ENCODE data around the gene ACSL5.
"Not testable (repeated sequence)": the region's sequence is repeated elsewhere in the genome, so short reads cannot be mapped to it uniquely, and the experiment has no call there.

The ACSL5 gene

DNA sequence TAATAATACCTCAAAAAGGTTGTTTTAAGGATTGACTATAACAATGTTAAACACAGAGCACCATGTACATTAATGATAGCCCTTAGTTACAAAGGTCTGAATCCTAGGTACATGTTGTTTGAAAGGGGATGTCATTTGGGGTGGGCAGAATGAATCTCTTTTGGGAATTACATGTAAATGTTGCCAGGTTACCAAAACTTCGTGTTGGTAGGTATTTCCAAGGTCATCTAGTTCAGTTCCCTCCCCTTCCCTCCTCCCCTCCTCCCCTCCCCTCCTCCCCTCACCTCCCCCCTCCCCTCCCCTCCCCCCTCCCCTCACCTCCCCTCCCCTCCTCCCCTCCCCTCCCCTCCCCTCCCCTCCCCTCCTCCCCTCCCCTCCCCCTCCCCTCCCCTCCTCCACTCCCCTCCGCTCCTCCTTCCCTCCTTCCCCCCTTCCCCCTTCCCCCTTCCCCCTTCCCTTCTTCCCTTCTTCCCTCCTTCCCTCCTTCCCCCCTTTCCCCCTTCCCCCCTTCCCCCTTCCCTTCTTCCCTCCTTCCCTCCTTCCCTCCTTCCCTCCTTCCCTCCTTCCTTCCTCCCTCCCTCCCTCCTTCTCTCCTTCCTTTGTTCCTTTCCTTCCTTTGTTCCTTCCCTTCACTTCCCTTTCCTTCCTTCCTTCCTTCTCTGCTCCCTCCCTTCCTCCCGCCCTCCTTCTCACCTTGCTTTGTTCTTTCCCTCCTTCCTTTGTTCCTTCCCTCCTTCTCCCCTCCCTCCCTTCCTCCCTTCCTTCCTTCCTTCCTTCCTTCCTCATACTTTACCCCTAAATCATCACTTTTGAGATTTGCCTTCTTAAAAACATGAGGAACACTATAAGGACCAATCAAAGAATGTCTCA lies 81.2 kb downstream of the ACSL5 start:
- in situ Hi-C loops (cut with MboI; ENCODE audit: low sequenced_read_pairs), result no loop called here

DNA sequence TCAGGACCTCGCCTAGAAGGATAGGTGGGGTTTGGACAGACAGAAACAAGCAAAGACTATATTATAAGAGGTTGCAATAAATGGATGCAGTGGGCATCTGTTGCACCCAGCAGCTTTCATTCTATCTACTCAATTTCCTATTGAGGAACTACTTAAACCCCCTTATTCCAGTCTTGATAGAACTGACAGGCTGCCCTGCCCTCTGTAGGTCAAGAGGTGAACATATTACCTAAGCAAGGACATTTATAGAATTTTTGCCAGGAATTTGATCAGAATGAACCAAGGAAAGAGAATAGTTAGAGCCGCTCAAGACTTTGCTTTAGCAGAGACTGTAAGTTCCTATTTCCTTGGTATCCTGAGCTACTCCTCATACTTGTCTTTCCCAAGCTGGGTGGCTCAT lies 82.6 kb downstream of the ACSL5 start:
- in situ Hi-C loops (cut with MboI; ENCODE audit: low sequenced_read_pairs), result no loop called here

DNA sequence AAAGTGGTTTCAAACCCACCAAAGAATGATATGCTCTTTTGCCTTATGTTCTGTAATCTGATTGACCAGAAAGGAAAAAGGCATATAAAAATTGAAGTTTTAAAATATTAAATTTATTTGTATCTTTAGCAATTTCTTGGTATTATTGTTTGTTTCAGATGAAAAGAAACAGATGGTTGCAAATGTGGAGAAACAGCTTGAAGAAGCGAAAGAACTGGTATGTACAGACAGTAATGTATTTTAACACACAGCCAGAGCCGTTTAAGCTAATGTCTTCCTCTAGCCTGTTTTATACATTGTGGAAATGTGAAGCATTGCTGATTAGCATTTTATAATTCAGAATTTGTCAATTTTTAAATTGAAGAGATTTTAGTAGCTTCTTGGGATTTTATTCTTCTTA lies 86.5 kb downstream of the ACSL5 start:
- in situ Hi-C loops (cut with MboI; ENCODE audit: low sequenced_read_pairs), result no loop called here

DNA sequence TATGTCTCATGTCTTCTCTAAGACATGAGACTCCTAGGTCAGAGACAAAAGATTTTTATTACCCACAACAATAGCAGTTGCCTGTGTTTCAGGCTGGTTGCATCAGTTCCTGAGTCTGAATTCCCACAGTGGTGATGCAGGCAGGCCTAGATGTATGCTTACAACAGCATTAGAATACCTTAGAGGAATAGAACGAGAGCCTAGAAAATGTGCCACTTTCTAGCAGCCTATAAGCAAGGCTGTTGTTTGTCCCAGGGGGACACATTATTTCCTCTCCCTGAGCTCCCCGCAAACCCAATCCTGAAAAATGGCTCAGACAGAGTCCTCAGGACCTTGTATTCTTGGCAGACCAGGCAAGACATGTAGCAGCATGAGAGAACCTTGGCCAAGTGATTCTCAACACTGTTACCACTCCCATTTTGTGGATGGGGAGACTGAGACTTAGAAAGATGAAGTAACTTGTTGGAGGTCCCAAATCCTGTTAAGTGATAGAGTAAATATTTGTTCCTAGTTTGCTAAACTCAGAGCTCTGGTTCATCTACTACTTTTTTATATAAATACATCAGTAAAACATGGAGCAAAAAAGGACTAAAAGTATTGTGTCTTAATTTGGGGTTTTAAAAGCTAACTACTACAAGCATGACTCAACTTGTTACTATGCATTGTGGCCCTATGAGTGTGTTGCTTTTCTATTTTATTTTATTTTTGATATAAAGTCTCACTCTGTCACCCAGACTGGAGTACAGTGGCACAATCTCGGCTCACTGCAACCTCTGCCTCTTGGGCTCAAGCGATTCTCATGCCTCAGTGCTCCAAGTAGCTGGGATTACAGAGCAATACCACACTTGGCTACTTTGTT lies 87.3 kb downstream of the ACSL5 start:
- in situ Hi-C loops (cut with MboI; ENCODE audit: low sequenced_read_pairs), result no loop called here

DNA sequence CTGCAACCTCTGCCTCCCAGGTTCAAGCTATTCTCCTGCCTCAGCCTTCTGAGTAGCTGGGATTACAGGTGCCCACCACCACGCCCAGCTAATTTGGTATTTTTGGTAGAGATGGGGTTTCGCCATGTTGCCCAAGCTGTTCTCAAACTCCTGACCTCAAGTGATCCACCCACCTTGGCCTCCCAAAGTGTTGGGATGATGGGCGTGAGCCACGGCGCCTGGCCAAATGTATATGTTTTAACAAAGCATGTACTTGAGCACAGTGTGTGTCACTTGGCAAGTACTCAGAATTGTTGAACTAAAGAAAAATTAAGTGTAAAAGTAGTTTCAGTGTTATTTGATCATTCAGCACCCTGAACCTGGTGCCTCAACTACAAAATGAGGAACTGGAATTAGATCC lies 90.2 kb downstream of the ACSL5 start:
- in situ Hi-C loops (cut with MboI; ENCODE audit: low sequenced_read_pairs), result not testable (repeated sequence)

DNA sequence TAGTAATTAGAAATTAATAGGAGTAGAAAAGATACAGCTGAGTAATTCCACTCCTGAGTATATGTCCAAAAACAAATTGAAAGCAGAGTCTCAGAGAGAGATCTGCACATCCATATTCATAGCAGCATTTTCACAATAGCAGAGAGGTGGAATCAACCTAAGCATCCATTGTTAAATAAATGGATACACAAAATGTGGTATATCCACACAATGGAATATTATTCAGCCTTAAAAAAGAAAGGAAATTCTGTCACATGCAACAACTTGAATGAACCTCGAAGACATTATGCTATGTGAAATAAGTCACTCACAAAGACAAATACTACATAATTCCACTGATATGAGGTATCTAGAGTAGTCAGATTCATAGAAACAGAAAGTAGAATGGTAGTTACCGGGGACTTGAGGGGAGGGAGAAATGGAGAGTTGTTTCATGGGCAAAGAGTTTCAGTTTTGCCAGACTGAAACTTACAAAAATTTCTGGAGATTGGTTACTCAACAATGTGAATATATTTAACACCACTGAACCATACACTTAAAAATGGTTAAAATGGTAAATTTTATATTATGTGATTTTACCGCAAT lies 91.5 kb downstream of the ACSL5 start:
- in situ Hi-C loops (cut with MboI; ENCODE audit: low sequenced_read_pairs), result no loop called here

DNA sequence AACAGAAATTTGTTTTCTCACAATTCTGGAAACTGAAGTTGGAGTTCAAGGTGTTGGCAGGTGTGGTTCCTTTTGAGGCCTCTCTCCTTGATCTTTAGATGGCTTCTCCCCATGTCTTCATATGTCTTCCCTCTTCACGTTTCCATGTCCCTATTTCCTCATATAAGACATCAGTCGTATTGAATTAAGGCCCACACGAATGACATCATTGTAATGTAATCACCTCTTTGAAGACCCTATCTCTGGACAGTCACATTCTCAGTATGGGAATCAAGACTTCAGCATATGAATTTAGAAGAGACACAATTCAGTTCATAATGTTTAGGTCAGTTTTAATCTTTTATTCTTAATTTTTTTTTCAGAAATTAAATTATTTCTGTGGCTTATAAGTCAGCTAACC lies 92.9 kb downstream of the ACSL5 start:
- in situ Hi-C loops (cut with MboI; ENCODE audit: low sequenced_read_pairs), result no loop called here

DNA sequence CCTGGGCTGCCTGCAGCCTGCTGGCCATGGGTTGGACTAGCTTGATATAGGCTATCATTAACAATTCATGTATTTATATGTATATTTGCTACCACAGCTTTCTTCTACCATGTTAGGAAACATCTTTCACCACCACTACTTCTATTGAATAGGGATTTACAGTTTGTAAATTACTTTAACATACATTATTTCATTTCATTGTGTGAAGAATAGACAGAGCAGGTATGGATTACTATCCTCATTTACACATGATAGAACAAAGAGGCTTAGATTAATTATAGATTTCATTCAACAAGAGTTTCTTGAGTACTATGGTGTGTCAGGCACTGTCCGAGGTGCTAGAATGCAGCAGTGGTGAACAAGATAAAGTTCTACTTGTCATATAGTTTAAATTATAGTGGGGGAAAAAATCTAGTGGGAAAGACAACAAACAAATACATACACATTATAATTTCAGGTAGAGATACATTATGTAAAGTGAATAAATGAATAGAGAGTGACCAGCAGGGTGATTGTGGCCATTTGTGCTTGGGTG lies 93.7 kb downstream of the ACSL5 start:
- in situ Hi-C loops (cut with MboI; ENCODE audit: low sequenced_read_pairs), result no loop called here

DNA sequence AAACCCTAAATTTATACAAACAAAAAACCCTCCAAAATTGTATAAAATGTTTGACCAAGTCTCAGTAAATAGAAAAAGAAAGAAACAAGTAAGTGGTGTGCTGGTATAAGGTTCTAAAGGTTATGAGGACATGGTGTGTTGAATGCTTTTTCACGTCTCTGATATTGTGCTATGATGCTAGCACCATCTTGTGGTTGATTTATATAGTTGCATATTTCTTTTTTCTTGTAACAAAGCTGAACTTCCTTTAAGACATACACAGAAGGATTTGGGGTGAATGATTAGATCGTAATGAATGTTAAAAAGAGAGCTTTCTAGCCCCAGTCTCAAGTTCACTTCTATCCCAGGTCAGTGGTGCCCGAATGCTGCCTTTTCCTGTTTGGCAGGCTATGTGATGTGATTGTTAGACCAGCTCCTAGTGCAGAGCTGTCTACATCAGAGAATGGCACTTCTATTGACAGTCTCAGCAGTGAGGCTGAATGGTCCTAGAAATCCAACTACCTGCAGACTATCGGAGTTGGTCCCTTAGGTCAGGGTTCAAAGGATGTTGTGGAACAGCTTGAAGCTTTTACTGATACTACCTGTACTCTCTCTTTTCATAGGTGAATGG lies 98.1 kb downstream of the ACSL5 start:
- in situ Hi-C loops (cut with MboI; ENCODE audit: low sequenced_read_pairs), result no loop called here

DNA sequence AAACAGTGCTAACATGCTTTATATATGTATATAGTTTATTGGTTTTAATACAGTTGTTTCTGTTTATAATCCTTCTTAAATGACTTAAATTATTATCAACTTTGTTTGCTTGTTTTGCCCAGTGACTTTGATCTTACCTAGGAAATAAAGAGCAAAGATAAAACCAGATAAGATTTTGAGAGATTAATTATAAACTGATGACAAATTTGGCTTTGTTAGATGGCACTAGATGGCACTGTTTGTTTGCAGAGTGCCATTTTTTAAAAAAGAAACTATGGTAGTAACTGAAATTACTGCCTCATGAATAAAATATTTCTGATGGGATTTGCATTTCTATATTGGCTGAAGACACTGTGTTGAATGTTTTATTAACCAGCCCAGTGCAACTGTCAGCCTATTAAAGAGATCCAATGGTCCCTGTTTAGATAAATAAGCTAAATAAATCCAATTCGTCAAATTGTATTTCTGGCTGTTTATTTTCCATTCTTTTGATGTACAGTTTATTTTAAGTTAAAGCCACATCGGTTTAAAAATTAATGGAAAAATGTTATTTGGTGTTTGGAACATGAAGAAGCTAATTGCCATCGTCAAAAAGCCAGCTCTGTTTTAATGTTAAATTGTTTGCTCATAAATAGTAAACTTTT lies 101.8 kb downstream of the ACSL5 start:
- in situ Hi-C loops (cut with MboI; ENCODE audit: low sequenced_read_pairs), result no loop called here
